Activated CD4-positive, alpha-beta T cell treated with anti-CD3 and anti-CD28 coated beads, Interleukin-2, Interleukin-6, amounts not matched to agents 100 ng/mL and 50 ng/mL, durations not matched to agents 16 hours and 8 hours (primary cell): ENCODE data around the gene PEX13.

Experiments
- DNase-seq: peaks from one replicate; pipeline ENCODE4 v3.0.0-alpha.2; 2020

PEX13 gene

GRCh38 chr2:61085883-61086282 lies 68.4 kb downstream of the PEX13 start:
- DNase-seq = no peak

DNA sequence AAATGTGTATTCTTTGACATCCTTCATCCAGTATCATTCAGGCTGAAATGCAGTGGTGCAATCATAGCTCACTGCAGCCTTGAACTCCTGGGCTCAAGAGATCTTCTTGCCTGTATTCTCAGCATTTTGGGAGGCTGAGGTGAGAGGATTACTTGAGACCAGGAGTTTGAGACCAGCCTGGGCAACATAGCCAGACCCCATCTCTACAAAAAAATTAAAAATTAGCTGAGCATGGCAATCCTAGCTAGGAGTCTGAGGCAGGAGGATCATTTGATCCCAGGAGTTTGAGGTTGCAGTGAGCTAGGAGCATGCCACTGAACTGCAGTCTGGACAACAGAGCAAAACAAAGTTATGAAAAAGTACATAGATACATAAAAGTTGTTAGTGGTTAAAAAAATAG lies 72.3 kb downstream of the PEX13 start:
- DNase-seq = no peak

- no peak for DNase-seq
These were observed 72.9 kb downstream of the PEX13 start for GRCh38 chr2:61090386-61090921.

- DNase-seq = no peak
These were observed 74.0 kb downstream of the PEX13 start for GRCh38 chr2:61091485-61091884.

- DNase-seq = no peak
These were observed 78.9 kb downstream of the PEX13 start for GRCh38 chr2:61096438-61096837.

DNA sequence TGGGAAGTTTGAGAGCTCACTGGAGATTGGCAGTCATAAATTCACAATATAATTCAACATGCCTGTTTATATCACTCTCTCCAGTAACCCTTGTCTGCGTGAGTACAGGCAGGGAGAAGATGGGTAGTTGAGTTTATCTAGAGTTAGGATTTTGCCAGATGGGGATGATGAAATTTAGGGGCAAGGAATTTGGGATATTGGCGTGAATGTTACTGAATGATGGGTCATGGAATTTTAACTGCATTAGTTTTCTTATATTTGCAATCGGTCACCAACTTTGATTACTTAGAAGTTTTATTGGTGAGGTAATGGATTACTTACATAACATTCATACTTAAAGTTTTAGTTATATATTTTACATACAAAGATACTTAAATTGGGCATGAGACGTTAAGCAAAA lies 83.3 kb downstream of the PEX13 start:
- DNase-seq = no peak
